ENCODE results near the gene SLC30A7. TPM values are rescaled to one million over a fixed set of nuclear protein-coding genes. Genes with fewer than 3 reads are reported as not detected.

SLC30A7 gene
- total RNA-seq, 1 experiment from 2014 or later = 31.4 TPM

DNA sequence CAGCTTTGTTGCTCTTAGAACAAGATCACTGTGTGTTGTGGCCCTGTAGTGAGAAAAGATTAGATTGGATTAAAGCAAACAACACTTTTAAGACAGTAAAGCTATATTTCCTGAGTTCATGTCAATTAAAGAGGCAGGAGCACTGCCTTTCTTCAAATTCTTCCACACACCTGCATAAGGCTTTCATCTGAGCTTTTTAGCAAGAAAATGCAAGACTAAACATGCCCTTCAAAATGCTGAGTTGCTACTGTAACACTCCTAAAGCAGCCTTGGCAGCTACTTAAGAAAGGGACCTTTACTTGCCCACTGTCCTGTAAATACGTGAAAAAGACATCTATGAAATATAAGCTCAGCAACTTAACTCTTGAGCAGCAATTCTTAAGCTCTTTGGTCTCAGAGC lies 117.9 kb downstream of the SLC30A7 start:
- intact Hi-C loops (cut with micrococcal nuclease; ENCODE audit: unreplicated experiment) = no loop called here
- POLR2A ChIA-PET (ENCODE audit: low non-redundant PET) = no interaction called here
- no peak for DNase-seq (ENCODE audit: low spot score)
- no TSS peak for BruUV-seq (replicated peaks)
- no peak overlapping the region for H3K4me3 ChIP-seq (ENCODE audit: low read depth, low read length, poor library complexity, severe bottlenecking)
- no peaks in the 10 kb centered on the region for H3K4me1 ChIP-seq (ENCODE audit: insufficient read depth, low read length, poor library complexity, severe bottlenecking)
- H3K9me3 ChIP-seq (ENCODE audit: low read depth, low read length, poor library complexity, severe bottlenecking) = no peaks in the 10 kb centered on the region
- H3K36me3 ChIP-seq (ENCODE audit: insufficient read depth, low read length, poor library complexity, severe bottlenecking) = peaks cover 5% of the 10 kb centered on the region
- no peak overlapping the region for H3K27ac ChIP-seq (ENCODE audit: low read depth, low read length, poor library complexity, severe bottlenecking)
- TF ChIP-seq, protein P1, sequence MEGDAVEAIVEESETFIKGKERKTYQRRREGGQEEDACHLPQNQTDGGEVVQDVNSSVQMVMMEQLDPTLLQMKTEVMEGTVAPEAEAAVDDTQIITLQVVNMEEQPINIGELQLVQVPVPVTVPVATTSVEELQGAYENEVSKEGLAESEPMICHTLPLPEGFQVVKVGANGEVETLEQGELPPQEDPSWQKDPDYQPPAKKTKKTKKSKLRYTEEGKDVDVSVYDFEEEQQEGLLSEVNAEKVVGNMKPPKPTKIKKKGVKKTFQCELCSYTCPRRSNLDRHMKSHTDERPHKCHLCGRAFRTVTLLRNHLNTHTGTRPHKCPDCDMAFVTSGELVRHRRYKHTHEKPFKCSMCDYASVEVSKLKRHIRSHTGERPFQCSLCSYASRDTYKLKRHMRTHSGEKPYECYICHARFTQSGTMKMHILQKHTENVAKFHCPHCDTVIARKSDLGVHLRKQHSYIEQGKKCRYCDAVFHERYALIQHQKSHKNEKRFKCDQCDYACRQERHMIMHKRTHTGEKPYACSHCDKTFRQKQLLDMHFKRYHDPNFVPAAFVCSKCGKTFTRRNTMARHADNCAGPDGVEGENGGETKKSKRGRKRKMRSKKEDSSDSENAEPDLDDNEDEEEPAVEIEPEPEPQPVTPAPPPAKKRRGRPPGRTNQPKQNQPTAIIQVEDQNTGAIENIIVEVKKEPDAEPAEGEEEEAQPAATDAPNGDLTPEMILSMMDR (conservative IDR thresholded peaks at IDR 0.05; ENCODE audit: low read depth, low read length) = no peak
- no peak for TF ChIP-seq EZH2 (IDR thresholded peaks at IDR 0.05; ENCODE audit: borderline replicate concordance, low read depth, low read length, poor library complexity, severe bottlenecking)
- H3K27me3 ChIP-seq (replicated peaks; ENCODE audit: insufficient read depth, low read depth, low read length, poor library complexity) = no peaks in the 10 kb centered on the region
- CTCF ChIA-PET = no interaction called here

- POLR2A ChIA-PET (ENCODE audit: low non-redundant PET) = no interaction called here
- no peak for DNase-seq (ENCODE audit: low spot score)
- Histone ChIP-seq H3K4me1 (ENCODE audit: insufficient read depth, low read length, poor library complexity, severe bottlenecking) (peaks cover 6% of the 10 kb centered on the region), H3K9me3 (ENCODE audit: low read depth, low read length, poor library complexity, severe bottlenecking) (no peaks in the 10 kb centered on the region), H3K36me3 (ENCODE audit: insufficient read depth, low read length, poor library complexity, severe bottlenecking) (peaks cover 21% of the 10 kb centered on the region), H3K27me3 (replicated peaks; ENCODE audit: insufficient read depth, low read depth, low read length, poor library complexity) (no peaks in the 10 kb centered on the region), H3K4me3 (ENCODE audit: low read depth, low read length, poor library complexity, severe bottlenecking) (no peak overlapping the region), H3K27ac (ENCODE audit: low read depth, low read length, poor library complexity, severe bottlenecking) (no peak overlapping the region)
- TF ChIP-seq, protein P1 (conservative IDR thresholded peaks at IDR 0.05; ENCODE audit: low read depth, low read length) = no peak
- no peak for TF ChIP-seq EZH2 (IDR thresholded peaks at IDR 0.05; ENCODE audit: borderline replicate concordance, low read depth, low read length, poor library complexity, severe bottlenecking)
- no TSS peak for BruUV-seq (replicated peaks)
- CTCF ChIA-PET = no interaction called here
- intact Hi-C loops (cut with micrococcal nuclease; ENCODE audit: unreplicated experiment) = no loop called here
Measured at GRCh38 chr1:101017448-101017847, 121.6 kb downstream of the SLC30A7 start.

DNA sequence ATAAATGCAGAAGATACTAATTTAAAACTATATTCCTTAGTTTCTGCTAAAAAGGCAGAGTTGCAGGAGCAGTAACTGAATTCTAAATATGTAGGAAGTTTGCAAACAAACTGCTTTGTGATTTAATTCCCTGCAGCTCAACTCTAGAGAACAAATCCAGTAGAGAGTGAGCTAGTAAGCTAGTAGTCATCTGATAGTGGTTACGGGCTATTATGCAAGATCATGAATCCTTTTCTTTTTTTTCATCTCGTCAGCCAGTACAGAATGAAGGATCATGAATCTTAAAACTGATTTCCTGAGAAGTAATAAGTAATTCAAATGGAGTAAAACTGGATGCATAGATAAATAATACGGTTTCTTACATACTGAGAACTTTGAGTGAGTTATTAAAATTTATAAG lies 126.4 kb downstream of the SLC30A7 start:
- peak overlapping the region; percentile 17 for H3K27ac ChIP-seq (ENCODE audit: low read depth, low read length, poor library complexity, severe bottlenecking)
- no peaks in the 10 kb centered on the region for H3K27me3 ChIP-seq (replicated peaks; ENCODE audit: insufficient read depth, low read depth, low read length, poor library complexity)
- peaks cover 15% of the 10 kb centered on the region for H3K36me3 ChIP-seq (ENCODE audit: insufficient read depth, low read length, poor library complexity, severe bottlenecking)
- BruUV-seq (replicated peaks) = no TSS peak
- CTCF ChIA-PET = no interaction called here
- POLR2A ChIA-PET (ENCODE audit: low non-redundant PET) = no interaction called here
- H3K9me3 ChIP-seq (ENCODE audit: low read depth, low read length, poor library complexity, severe bottlenecking) = no peaks in the 10 kb centered on the region
- no peak overlapping the region for H3K4me3 ChIP-seq (ENCODE audit: low read depth, low read length, poor library complexity, severe bottlenecking)
- intact Hi-C loops (cut with micrococcal nuclease; ENCODE audit: unreplicated experiment) = no loop called here
- TF ChIP-seq EZH2 (IDR thresholded peaks at IDR 0.05; ENCODE audit: borderline replicate concordance, low read depth, low read length, poor library complexity, severe bottlenecking) = no peak
- TF ChIP-seq, protein P1 (conservative IDR thresholded peaks at IDR 0.05; ENCODE audit: low read depth, low read length) = no peak
- DNase-seq (ENCODE audit: low spot score) = peak; percentile 27
- H3K4me1 ChIP-seq (ENCODE audit: insufficient read depth, low read length, poor library complexity, severe bottlenecking) = peaks cover 27% of the 10 kb centered on the region
